HG03354 (cell line): ENCODE measurements around the gene UBB.
A peak's percentile ranks its signal among the peaks of the same experiment; 100 is the strongest.

Experiments
- ATAC-seq: cut with Tn5 transposase; IDR thresholded peaks from one replicate; pipeline ENCODE4 v1.9.1; 2021; ENCODE audit warnings: mild to moderate bottlenecking; ENCODE audit not compliant: unreplicated experiment, poor library complexity, severe bottlenecking

Gene UBB

GRCh38 chr17:16380640-16381495 is at the start of gene UBB:
TSS of gene UBB (plus strand) at chr17:16381091. CDS start at chr17:16381908, 817 bp downstream.
- peak; percentile 94 for ATAC-seq

GRCh38 chr17:16338391-16338790 is 42.5 kb upstream of the UBB start:
- no peak for ATAC-seq

GRCh38 chr17:16339402-16339801 is 41.5 kb upstream of the UBB start:
- ATAC-seq = no peak

GRCh38 chr17:16339959-16340358 is 40.9 kb upstream of the UBB start:
- no peak for ATAC-seq

- no peak for ATAC-seq
Observed at GRCh38 chr17:16342979-16343378, 37.9 kb upstream of the UBB start.

GRCh38 chr17:16343569-16343968 is 37.3 kb upstream of the UBB start:
- no peak for ATAC-seq

- no peak for ATAC-seq
Observed at GRCh38 chr17:16345565-16345964, 35.3 kb upstream of the UBB start.

- no peak for ATAC-seq
Observed at GRCh38 chr17:16346721-16347271, 34.1 kb upstream of the UBB start.

- ATAC-seq = no peak
Observed at GRCh38 chr17:16348586-16348985, 32.3 kb upstream of the UBB start.

GRCh38 chr17:16349431-16349830 is 31.5 kb upstream of the UBB start:
- no peak for ATAC-seq

GRCh38 chr17:16351831-16352230 is 29.1 kb upstream of the UBB start:
- ATAC-seq = no peak

GRCh38 chr17:16352303-16352666 is 28.6 kb upstream of the UBB start:
- ATAC-seq = no peak

GRCh38 chr17:16352667-16353316 is 28.1 kb upstream of the UBB start:
- peak; percentile 52 for ATAC-seq

- peak; percentile 75 for ATAC-seq
Observed at GRCh38 chr17:16353317-16354174, 27.3 kb upstream of the UBB start, which contains the start of gene CENPV. TSS of gene CENPV (minus strand) at chr17:16353469. CDS start at chr17:16353436, 33 bp downstream.

GRCh38 chr17:16354585-16354984 is 26.3 kb upstream of the UBB start:
- no peak for ATAC-seq

- ATAC-seq = no peak
Observed at GRCh38 chr17:16358394-16358793, 22.5 kb upstream of the UBB start.

GRCh38 chr17:16361874-16362273 is 19.0 kb upstream of the UBB start:
- no peak for ATAC-seq

GRCh38 chr17:16363749-16364536 is 16.9 kb upstream of the UBB start:
- ATAC-seq = peak; percentile 80

- no peak for ATAC-seq
Observed at GRCh38 chr17:16364625-16365024, 16.3 kb upstream of the UBB start.
